ENCODE results near the gene PPME1.
A peak's percentile ranks its signal among the peaks of the same experiment; 100 is the strongest.

Gene PPME1

GRCh38 chr11:74226907-74227306 is 55.8 kb downstream of the PPME1 start:
- DNase-seq (ENCODE audit: low read depth in 3 of 3), result no peak

GRCh38 chr11:74232311-74232950 is 61.3 kb downstream of the PPME1 start:
- no peak for DNase-seq (ENCODE audit: low read depth in 3 of 3)

GRCh38 chr11:74233683-74234082 is 62.6 kb downstream of the PPME1 start:
- DNase-seq (ENCODE audit: low read depth in 3 of 3), result no peak

DNA sequence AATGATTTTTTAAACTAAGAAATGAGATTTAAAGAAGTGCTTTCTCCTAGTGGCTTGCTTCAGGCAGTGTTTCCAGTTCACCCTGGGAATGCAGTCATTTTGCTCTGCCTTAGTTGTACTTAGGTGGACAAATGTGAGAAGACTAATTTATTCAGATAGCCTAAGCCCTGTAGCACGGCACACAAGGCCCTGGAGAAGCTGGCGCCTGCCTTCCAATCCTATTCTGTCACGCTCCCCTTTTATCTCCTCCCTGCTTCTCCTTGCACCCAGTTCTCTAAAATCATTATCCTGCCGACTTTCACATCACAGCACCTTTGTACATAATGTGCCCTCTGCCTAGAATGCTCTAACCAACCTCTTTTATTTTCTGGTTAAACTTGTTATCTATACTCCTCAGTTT is 64.0 kb downstream of the PPME1 start:
- DNase-seq (ENCODE audit: low read depth in 3 of 3), result no peak

DNA sequence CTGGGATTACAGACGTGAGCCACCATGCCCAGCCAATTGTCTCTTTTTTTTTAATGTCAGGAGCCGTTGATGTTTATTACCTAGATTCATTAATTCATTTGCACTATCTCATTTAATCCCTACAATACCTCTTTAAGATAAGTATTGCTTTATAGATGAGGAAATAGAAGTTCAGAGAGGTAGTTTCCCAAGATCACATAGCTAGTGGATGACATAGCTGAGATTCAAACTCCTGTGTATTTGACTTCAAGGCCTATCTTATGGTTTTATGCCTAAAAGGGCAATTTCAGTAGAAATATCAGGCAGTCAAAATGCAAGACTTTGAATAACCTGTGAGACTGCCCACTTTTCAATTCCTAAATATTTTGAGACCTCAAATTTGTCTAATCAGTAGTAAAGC is 66.5 kb downstream of the PPME1 start:
- no peak for DNase-seq (ENCODE audit: low read depth in 3 of 3)

DNA sequence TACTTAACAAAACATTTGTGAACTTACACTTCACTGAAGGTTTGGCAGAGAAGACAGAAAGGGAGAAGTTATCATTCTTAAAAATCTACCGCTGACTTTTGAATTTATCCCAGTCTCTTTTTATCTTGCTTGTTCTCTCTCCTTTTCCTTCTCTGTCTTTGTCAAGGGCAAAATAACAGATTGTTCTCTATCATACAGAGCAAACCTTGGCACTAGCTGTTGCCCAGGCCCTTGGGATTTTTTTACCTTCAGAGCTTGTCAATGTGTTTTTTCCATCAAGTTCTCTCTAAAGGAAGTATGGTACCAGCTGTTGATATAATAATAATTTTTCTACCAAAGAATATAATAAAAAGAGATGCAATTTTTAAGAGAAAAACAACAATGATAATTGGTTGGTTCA is 67.2 kb downstream of the PPME1 start:
- DNase-seq (ENCODE audit: low read depth in 3 of 3), result no peak

- DNase-seq (ENCODE audit: low read depth in 3 of 3), result no peak
Observed at GRCh38 chr11:74248469-74248868, 77.4 kb downstream of the PPME1 start.

GRCh38 chr11:74249496-74249895 is 78.4 kb downstream of the PPME1 start:
- no peak for DNase-seq (ENCODE audit: low read depth in 3 of 3)

GRCh38 chr11:74253361-74253760 is 82.3 kb downstream of the PPME1 start:
- DNase-seq (ENCODE audit: low read depth in 3 of 3), result no peak

- peak in 2 of 3 experiments; percentile 29 to 45 for DNase-seq (ENCODE audit: low read depth in 3 of 3)
Observed at GRCh38 chr11:74255741-74256375, 84.8 kb downstream of the PPME1 start.

DNA sequence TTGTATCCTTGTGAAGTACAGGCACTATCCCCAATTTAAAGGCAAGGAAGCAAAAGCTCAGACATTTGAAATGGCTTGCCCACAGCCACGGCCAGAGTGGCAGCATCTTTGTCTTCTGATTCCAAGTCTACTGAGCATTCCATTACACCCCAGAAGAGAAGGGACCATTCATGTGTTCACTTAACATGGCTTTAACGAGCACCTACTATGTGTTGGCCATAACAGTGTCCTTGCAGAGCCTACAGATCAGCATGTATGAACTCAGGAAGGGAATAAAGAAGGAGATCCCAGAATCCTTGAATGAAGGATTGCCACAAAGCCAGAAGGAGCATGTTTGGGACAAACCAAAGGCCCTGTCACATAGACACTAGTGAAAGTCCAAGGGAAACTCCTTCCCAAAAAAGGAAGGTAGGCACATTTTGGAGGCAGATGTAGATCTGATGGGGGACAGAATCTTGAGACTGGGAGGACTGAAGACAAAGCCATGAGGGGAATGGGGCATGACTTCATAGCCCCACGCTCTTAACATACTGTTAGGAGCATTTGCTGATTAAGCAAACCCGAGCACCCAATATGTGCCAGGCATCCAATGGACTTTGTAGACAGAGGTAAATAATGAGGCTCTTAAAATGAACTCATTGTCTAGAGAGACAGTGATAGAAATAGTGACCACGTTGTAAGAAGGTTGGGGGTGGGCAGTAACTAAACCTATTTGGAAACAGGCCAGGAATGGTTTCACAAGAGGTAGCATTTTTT is 85.5 kb downstream of the PPME1 start:
- no peak for DNase-seq (ENCODE audit: low read depth in 3 of 3)

GRCh38 chr11:74257959-74258553 is 87.0 kb downstream of the PPME1 start:
- DNase-seq (ENCODE audit: low read depth in 3 of 3), result no peak

DNA sequence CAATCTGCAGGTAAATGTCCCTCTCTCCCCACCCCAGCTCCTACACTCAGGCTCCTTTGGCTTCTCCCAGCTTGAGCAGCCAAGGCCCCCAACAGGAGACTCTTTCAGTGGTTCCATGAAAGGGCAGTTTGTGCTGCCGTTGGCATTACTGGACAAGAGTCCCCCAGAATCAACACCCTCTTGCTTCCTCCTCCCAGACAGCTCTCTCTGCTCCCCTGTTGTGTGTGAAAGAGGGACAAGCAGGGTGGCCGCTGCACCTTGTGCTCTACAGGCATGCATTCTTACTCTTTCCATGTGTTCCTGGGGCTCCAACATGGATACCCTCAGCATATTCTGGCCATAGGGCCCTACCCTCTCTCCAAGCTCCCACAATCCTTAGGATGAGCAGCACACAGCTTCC is 91.6 kb downstream of the PPME1 start:
- DNase-seq (ENCODE audit: low read depth in 3 of 3), result no peak

- DNase-seq (ENCODE audit: low read depth in 3 of 3), result no peak
Observed at GRCh38 chr11:74265256-74265655, 94.2 kb downstream of the PPME1 start.

DNA sequence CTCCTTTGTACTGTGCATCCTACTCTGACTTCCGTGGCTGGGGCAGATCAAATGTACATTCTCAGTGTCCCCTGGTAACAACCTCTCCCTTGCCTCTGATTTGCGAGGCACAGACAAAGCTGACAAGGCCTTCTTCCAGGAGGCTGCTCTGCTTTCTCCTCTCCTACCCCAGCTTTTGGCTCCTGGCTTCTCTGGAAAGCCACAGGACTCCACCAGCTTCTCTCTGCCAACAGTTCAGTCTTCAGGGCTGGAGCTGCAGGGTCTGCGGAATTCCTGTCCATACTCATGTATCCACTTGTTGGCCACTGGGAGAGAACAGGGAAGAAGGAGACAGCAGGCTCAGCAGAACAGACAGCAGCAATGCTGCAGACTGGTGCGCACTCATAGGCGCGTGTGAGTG is 95.9 kb downstream of the PPME1 start:
- DNase-seq (ENCODE audit: low read depth in 3 of 3), result no peak

DNA sequence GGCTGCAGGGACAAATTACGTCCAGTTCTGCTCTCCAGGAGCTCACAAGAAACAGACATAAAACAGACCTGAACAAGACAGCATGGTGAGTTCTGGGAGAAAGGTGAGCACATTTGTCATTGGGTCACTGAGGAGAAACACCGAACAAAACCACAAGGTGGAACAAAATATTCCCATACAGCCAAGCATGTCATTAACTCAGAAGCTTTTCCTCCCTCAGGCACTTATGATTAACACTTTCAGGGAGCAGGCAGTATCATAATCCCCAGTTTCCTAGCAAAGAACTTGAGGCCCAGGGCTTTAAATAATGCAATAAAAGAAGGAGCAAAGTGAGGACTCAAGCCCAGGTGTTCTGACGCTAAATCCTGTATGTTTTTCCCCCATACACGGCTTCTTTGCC is 97.4 kb downstream of the PPME1 start:
- no peak for DNase-seq (ENCODE audit: low read depth in 3 of 3)

- DNase-seq (ENCODE audit: low read depth in 3 of 3), result no peak
Observed at GRCh38 chr11:74269161-74269811, 98.2 kb downstream of the PPME1 start.

GRCh38 chr11:74272276-74272675 is 101.2 kb downstream of the PPME1 start:
- no peak for DNase-seq (ENCODE audit: low read depth in 3 of 3)

DNA sequence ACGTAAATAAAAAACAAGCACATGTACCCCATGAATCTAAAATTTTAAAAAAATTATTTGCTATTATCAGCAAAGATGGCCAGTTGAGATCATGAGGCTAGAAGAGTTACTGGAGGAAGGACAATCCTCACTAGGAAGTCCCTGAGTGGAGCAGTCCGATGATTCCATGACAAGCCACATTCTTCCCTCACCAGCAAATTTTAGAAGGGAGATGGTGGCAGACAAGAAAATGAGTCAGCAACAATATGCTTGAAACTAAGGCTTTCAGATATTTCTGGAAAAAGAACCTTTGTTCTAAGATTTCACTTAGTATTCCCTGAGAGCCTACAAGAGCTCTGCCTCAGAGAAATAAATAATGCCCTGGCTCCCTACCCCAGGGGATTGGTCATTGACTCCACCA is 105.5 kb downstream of the PPME1 start:
- no peak for DNase-seq (ENCODE audit: low read depth in 3 of 3)

DNA sequence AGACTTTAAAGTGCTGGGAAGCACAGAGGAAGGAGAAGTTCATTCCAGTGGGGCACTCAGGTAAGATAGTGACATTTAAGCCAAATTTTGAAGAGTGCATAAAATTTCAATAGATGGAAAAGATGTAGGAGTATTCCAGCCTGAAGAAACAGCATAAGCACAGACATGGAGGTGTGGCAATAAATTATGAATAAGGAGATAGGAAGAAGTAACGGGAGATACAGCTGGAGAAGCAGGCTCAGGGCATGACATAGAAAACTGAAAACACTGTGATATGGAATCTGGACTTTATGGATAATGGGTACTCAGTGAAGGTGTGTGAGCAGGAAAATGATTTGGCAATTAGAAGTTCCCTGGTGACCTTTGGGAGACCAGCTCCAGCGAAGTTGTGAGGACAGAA is 107.0 kb downstream of the PPME1 start:
- DNase-seq (ENCODE audit: low read depth in 3 of 3), result no peak

DNA sequence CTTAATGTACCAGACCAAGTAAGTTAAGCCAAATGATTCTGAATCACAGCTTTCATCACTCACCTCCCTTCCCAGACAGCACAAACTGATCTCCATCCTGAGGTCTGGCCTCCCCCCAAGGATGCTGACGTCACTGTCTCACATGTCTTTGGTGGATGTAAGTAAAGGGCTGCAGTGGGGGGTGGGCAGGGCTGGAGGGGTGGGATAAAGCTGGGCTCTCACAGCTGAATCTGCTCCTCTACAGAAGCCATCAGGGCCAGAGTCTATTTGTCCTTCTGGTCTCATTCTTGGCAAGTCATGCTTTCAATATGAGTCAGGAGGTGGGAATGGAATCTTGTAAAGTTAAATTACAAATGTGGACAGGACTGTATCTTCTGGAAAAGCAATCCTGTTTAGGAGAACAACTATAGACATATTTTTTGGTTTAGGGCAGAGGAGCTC is 107.7 kb downstream of the PPME1 start:
- DNase-seq (ENCODE audit: low read depth in 3 of 3), result no peak

DNA sequence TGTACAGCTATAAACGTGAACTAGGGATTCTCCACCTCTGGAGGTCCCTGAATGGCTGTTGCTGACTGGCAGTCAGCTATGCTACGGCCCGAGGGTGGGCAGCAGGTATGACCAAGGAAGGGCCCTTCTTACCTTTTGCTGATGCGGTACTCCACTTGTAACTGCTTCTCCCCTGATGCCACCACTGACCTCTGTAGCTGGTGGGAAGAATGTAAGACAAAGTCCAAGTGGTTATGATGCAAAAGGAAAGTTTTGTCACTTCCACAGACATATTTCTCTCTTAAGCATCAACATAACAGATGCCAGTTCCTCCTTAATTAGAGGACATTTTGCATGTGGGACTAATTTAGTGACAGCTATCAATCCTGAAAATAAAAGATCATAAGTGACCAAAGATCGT is 108.2 kb downstream of the PPME1 start:
- no peak for DNase-seq (ENCODE audit: low read depth in 3 of 3)
